Sigmoid colon (tissue), 4 donors: Measurements from ENCODE around the gene CPA3.

Experiments
- EP300 ChIP-seq, 4 donors: sonication (generic); formaldehyde crosslinking; IDR thresholded peaks; one replicate each; pipeline ENCODE4 v1.6.1; 2017; ENCODE audit warnings: antibody characterized with exemption in 4 of 4
- POLR2A ChIP-seq, 2 donors: fragments of 450-650 bp; IDR thresholded peaks; one replicate each; pipeline ENCODE4 v1.6.1; 2016; ENCODE audit warnings: antibody characterized with exemption in 2 of 2, mild to moderate bottlenecking in 2 of 2, moderate library complexity in 2 of 2

DNA sequence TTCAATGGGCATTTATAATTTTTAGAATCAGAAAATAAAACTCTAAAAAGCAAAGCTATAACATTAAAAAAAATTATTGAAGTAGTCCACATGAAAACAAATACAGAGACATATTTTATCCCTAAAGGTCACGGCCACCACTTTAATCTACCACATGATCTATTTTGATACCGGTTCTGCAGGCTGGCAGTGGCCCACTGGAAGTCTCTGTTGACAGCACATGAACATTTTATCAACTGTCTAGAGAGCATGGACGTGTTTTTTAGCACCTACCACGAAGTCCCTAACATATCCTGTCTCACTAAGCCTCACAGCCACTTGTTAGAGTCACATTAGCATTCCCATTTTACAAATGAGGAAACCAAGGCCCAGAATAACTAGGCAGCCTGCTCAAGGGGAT is 1.8 kb upstream of the CPA3 start:
- TF ChIP-seq EP300 (IDR thresholded peaks at IDR 0.05) (no peak), POLR2A (IDR thresholded peaks at IDR 0.05) (no peak)
